Measurements from ENCODE around the gene OSBPL9. TPM values are rescaled to one million over a fixed set of nuclear protein-coding genes. Genes with fewer than 3 reads are reported as not detected.

The OSBPL9 gene
- total RNA-seq, 1 experiment from 2014 or later = 52.6 TPM

DNA sequence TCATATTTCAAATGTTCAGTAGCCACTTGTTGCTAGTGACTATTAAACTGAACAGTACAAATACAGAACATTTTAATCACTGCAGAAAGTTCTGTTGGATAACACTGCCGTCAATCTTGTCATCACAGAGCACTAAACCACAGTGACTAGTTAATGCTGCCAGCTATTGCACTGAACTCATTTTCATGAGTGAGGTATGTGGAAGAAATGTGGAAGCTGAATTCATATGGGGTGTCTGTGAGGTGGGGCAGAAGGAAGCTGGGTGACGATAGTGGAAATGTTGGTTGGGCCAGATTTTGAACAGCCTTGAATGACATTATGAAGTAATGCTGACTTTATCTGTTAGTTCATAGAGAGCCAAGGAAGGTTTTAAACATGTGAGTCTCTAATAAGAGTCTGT lies 49.6 kb downstream of the OSBPL9 start:
- H3K4me1 ChIP-seq (ENCODE audit: control insufficient read depth in 1 of 2, insufficient read depth in 2 of 2, low read length in 2 of 2) = peaks cover 1 to 5% of the 10 kb centered on the region in 2 experiments; a peak in 3 of 4 replicates
- H3K4me3 ChIP-seq (replicated peaks in 1 of 2; ENCODE audit: low read depth in 1 of 2, low read length in 2 of 2) = no peak overlapping the region
- ChIA-PET RAD21 (ENCODE audit: low non-redundant PET in 1 of 2, low total read pairs in 2 of 2, uncharacterized antibody in 2 of 2, unreplicated experiment in 2 of 2) (no interaction called here), POLR2A (no interaction called here), CTCF (no interaction called here)
- no peak overlapping the region for H3K4me2 ChIP-seq (ENCODE audit: low read length)
- no peaks in the 10 kb centered on the region for H3K9me3 ChIP-seq (ENCODE audit: control insufficient read depth in 1 of 2, insufficient read depth in 1 of 2, low read depth in 1 of 2, low read length in 2 of 2)
- no peaks in the 10 kb centered on the region; the same call in none of the 2 replicates for H3K79me2 ChIP-seq (ENCODE audit: insufficient read depth, low read length)
- BruUV-seq (replicated peaks) = no TSS peak
- H3K9ac ChIP-seq (ENCODE audit: low read length) = no peak overlapping the region
- no peaks in the 10 kb centered on the region for H3K27me3 ChIP-seq (ENCODE audit: insufficient read depth, low read length)
- H3K36me3 ChIP-seq (ENCODE audit: control insufficient read depth in 1 of 2, insufficient read depth in 2 of 2, low read length in 2 of 2) = no peaks in the 10 kb centered on the region
- H3K9me2 ChIP-seq (ENCODE audit: insufficient read depth) = no peaks in the 10 kb centered on the region
- TF ChIP-seq ZFX (IDR thresholded peaks at IDR 0.05) (no peak), SRF (IDR thresholded peaks at IDR 0.05; ENCODE audit: low read depth) (no peak), CBX3 (IDR thresholded peaks at IDR 0.05; ENCODE audit: low read depth) (no peak), CEBPB (IDR thresholded peaks at IDR 0.05; ENCODE audit: low read depth) (no peak), POLR2AphosphoS5 (IDR thresholded peaks at IDR 0.05; ENCODE audit: low read depth, low read length) (no peak), EGR1 (IDR thresholded peaks at IDR 0.05; ENCODE audit: low read depth) (no peak), SP1 (IDR thresholded peaks at IDR 0.05; ENCODE audit: low read depth) (no peak), RAD21 (IDR thresholded peaks at IDR 0.05; ENCODE audit: low read depth) (no peak), EZH2 (IDR thresholded peaks at IDR 0.05) (no peak), FOSL1 (IDR thresholded peaks at IDR 0.05; ENCODE audit: low read depth) (no peak), ATF3 (IDR thresholded peaks at IDR 0.05) (no peak)
- TF ChIP-seq, protein P1, sequence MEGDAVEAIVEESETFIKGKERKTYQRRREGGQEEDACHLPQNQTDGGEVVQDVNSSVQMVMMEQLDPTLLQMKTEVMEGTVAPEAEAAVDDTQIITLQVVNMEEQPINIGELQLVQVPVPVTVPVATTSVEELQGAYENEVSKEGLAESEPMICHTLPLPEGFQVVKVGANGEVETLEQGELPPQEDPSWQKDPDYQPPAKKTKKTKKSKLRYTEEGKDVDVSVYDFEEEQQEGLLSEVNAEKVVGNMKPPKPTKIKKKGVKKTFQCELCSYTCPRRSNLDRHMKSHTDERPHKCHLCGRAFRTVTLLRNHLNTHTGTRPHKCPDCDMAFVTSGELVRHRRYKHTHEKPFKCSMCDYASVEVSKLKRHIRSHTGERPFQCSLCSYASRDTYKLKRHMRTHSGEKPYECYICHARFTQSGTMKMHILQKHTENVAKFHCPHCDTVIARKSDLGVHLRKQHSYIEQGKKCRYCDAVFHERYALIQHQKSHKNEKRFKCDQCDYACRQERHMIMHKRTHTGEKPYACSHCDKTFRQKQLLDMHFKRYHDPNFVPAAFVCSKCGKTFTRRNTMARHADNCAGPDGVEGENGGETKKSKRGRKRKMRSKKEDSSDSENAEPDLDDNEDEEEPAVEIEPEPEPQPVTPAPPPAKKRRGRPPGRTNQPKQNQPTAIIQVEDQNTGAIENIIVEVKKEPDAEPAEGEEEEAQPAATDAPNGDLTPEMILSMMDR (IDR thresholded peaks at IDR 0.05 in 2 of 3, conservative IDR thresholded peaks at IDR 0.05 in 1 of 3; ENCODE audit: borderline replicate concordance in 1 of 3, insufficient read depth in 1 of 3, low read depth in 2 of 3, low read length in 2 of 3) = no peak
- TF ChIP-seq, protein P2, sequence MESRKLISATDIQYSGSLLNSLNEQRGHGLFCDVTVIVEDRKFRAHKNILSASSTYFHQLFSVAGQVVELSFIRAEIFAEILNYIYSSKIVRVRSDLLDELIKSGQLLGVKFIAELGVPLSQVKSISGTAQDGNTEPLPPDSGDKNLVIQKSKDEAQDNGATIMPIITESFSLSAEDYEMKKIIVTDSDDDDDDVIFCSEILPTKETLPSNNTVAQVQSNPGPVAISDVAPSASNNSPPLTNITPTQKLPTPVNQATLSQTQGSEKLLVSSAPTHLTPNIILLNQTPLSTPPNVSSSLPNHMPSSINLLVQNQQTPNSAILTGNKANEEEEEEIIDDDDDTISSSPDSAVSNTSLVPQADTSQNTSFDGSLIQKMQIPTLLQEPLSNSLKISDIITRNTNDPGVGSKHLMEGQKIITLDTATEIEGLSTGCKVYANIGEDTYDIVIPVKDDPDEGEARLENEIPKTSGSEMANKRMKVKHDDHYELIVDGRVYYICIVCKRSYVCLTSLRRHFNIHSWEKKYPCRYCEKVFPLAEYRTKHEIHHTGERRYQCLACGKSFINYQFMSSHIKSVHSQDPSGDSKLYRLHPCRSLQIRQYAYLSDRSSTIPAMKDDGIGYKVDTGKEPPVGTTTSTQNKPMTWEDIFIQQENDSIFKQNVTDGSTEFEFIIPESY (IDR thresholded peaks at IDR 0.05; ENCODE audit: extremely low read depth, insufficient replicate concordance, low read length) = no peak
- TF ChIP-seq, protein P3, sequence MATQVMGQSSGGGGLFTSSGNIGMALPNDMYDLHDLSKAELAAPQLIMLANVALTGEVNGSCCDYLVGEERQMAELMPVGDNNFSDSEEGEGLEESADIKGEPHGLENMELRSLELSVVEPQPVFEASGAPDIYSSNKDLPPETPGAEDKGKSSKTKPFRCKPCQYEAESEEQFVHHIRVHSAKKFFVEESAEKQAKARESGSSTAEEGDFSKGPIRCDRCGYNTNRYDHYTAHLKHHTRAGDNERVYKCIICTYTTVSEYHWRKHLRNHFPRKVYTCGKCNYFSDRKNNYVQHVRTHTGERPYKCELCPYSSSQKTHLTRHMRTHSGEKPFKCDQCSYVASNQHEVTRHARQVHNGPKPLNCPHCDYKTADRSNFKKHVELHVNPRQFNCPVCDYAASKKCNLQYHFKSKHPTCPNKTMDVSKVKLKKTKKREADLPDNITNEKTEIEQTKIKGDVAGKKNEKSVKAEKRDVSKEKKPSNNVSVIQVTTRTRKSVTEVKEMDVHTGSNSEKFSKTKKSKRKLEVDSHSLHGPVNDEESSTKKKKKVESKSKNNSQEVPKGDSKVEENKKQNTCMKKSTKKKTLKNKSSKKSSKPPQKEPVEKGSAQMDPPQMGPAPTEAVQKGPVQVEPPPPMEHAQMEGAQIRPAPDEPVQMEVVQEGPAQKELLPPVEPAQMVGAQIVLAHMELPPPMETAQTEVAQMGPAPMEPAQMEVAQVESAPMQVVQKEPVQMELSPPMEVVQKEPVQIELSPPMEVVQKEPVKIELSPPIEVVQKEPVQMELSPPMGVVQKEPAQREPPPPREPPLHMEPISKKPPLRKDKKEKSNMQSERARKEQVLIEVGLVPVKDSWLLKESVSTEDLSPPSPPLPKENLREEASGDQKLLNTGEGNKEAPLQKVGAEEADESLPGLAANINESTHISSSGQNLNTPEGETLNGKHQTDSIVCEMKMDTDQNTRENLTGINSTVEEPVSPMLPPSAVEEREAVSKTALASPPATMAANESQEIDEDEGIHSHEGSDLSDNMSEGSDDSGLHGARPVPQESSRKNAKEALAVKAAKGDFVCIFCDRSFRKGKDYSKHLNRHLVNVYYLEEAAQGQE (IDR thresholded peaks at IDR 0.05; ENCODE audit: low read depth) = no peak
- intact Hi-C loops (cut with micrococcal nuclease) = no loop called here
- ATAC-seq = no peak
- DNase-seq (ENCODE audit: low read depth, low spot score) = no peak
- H3K27ac ChIP-seq (ENCODE audit: low read depth, low read length) = no peak overlapping the region
- no peak overlapping the region for H2AFZ ChIP-seq (ENCODE audit: low read depth, low read length, poor library complexity, severe bottlenecking)
- no peaks in the 10 kb centered on the region for H4K20me1 ChIP-seq (ENCODE audit: insufficient read depth)
